ENCODE data around the gene METTL9. TPM values are rescaled to one million over a fixed set of nuclear protein-coding genes. Genes with fewer than 3 reads are reported as not detected.
A peak's percentile ranks its signal among the peaks of the same experiment; 100 is the strongest.
"Not testable (repeated sequence)": the region's sequence is repeated elsewhere in the genome, so short reads cannot be mapped to it uniquely, and the experiment has no call there.

METTL9 gene
- polyA plus RNA-seq, 1 experiment: 46.3 TPM

- DNase-seq (ENCODE audit: low read depth): no peak
- Histone ChIP-seq H3K27me3 (ENCODE audit: control insufficient read depth, insufficient read depth, low read length) (peaks cover 4% of the 10 kb centered on the region), H3K4me3 (ENCODE audit: low read depth, low read length) (peak within 1 kb of the TSS; percentile 11; the same call in 1 of the 2 replicates), H3K36me3 (ENCODE audit: control insufficient read depth, insufficient read depth, low read length) (no peaks in the 10 kb centered on the region)
- ChIA-PET CTCF (interaction anchor here (1.3 kb wide), 1 partner anchor 47 kb away, joined by 4 read pairs; no protein-coding TSS in a partner anchor), POLR2A (interaction anchor here (0.6 kb wide), 1 partner anchor 74 kb away, joined by 6 read pairs; no protein-coding TSS in a partner anchor)
- no peak for TF ChIP-seq CTCF (IDR thresholded peaks at IDR 0.05; ENCODE audit: insufficient read depth, low read depth, low read length)
Measured at GRCh38 chr16:21663889-21664647, 64.7 kb downstream of the METTL9 start, which contains the start of gene OTOA. OTOA (plus strand) TSS chr16:21663968; CDS start chr16:21678515, 14,547 bp downstream.

- ChIA-PET CTCF (interaction anchor here (0.5 to 1.3 kb wide), 4 partner anchors 7 to 1281 kb away, joined by 3 to 4 read pairs (median 4); no protein-coding TSS in a partner anchor), POLR2A (no interaction called here)
Measured at GRCh38 chr16:21664801-21665492, 65.6 kb downstream of the METTL9 start.

GRCh38 chr16:21666772-21667171 is 67.4 kb downstream of the METTL9 start:
- no peak for TF ChIP-seq CTCF (IDR thresholded peaks at IDR 0.05; ENCODE audit: insufficient read depth, low read depth, low read length)
- no peak overlapping the region for H3K4me3 ChIP-seq (ENCODE audit: low read depth, low read length)
- no peak for DNase-seq (ENCODE audit: low read depth)
- POLR2A ChIA-PET: no interaction called here
- peaks cover 4% of the 10 kb centered on the region for H3K27me3 ChIP-seq (ENCODE audit: control insufficient read depth, insufficient read depth, low read length)
- CTCF ChIA-PET: interaction anchor here (0.6 to 1.6 kb wide), 3 partner anchors 9 to 58 kb away, joined by 3 to 6 read pairs (median 5); no protein-coding TSS in a partner anchor
- no peaks in the 10 kb centered on the region for H3K36me3 ChIP-seq (ENCODE audit: control insufficient read depth, insufficient read depth, low read length)

More at GRCh38 chr16:21664801-21665492, 65.6 kb downstream of the METTL9 start:
- Histone ChIP-seq H3K4me3 (ENCODE audit: low read depth, low read length) (no peak overlapping the region), H3K36me3 (ENCODE audit: control insufficient read depth, insufficient read depth, low read length) (no peaks in the 10 kb centered on the region), H3K27me3 (ENCODE audit: control insufficient read depth, insufficient read depth, low read length) (peaks cover 4% of the 10 kb centered on the region)
- DNase-seq (ENCODE audit: low read depth): no peak
- TF ChIP-seq CTCF (IDR thresholded peaks at IDR 0.05; ENCODE audit: insufficient read depth, low read depth, low read length): no peak

- POLR2A ChIA-PET: no interaction called here
- Histone ChIP-seq H3K36me3 (ENCODE audit: control insufficient read depth, insufficient read depth, low read length) (no peaks in the 10 kb centered on the region), H3K4me3 (ENCODE audit: low read depth, low read length) (no peak overlapping the region), H3K27me3 (ENCODE audit: control insufficient read depth, insufficient read depth, low read length) (peaks cover 4% of the 10 kb centered on the region)
- no peak for TF ChIP-seq CTCF (IDR thresholded peaks at IDR 0.05; ENCODE audit: insufficient read depth, low read depth, low read length)
- CTCF ChIA-PET: interaction anchor here (1.3 to 1.6 kb wide), 2 partner anchors 10 to 41 kb away, joined by 5 to 6 read pairs; no protein-coding TSS in a partner anchor
- DNase-seq (ENCODE audit: low read depth): no peak
Measured at GRCh38 chr16:21667575-21667974, 68.2 kb downstream of the METTL9 start.

- Histone ChIP-seq H3K4me3 (ENCODE audit: low read depth, low read length) (no peak overlapping the region), H3K36me3 (ENCODE audit: control insufficient read depth, insufficient read depth, low read length) (no peaks in the 10 kb centered on the region), H3K27me3 (ENCODE audit: control insufficient read depth, insufficient read depth, low read length) (no peaks in the 10 kb centered on the region)
- DNase-seq (ENCODE audit: low read depth): no peak
- ChIA-PET POLR2A (no interaction called here), CTCF (no interaction called here)
- TF ChIP-seq CTCF (IDR thresholded peaks at IDR 0.05; ENCODE audit: insufficient read depth, low read depth, low read length): no peak
Measured at GRCh38 chr16:21673469-21673868, 74.1 kb downstream of the METTL9 start.

- H3K27me3 ChIP-seq (ENCODE audit: control insufficient read depth, insufficient read depth, low read length); DNase-seq (ENCODE audit: low read depth); CTCF ChIA-PET; H3K36me3 ChIP-seq (ENCODE audit: control insufficient read depth, insufficient read depth, low read length); H3K4me3 ChIP-seq (ENCODE audit: low read depth, low read length); POLR2A ChIA-PET: not testable (repeated sequence)
Measured at GRCh38 chr16:21674456-21674855, 75.1 kb downstream of the METTL9 start.

GRCh38 chr16:21680714-21681113 is 81.3 kb downstream of the METTL9 start:
- DNase-seq (ENCODE audit: low read depth); POLR2A ChIA-PET: not testable (repeated sequence)

More at GRCh38 chr16:21680714-21681113, 81.3 kb downstream of the METTL9 start:
- H3K36me3 ChIP-seq (ENCODE audit: control insufficient read depth, insufficient read depth, low read length); H3K4me3 ChIP-seq (ENCODE audit: low read depth, low read length); H3K27me3 ChIP-seq (ENCODE audit: control insufficient read depth, insufficient read depth, low read length): not testable (repeated sequence)
- CTCF ChIA-PET: interaction anchor here (1.6 kb wide), 1 partner anchor 27 kb away, joined by 3 read pairs; no protein-coding TSS in a partner anchor
